HG02642 (cell line): ENCODE data around the gene COMMD9.

Experiments used
- ATAC-seq: cut with Tn5 transposase; IDR thresholded peaks from one replicate; pipeline ENCODE4 v1.9.1; 2021; ENCODE audit warnings: mild to moderate bottlenecking; ENCODE audit not compliant: unreplicated experiment, poor library complexity

COMMD9 gene

GRCh38 chr11:36300650-36301049, 11.4 kb upstream of the COMMD9 start:
- no peak for ATAC-seq

- no peak for ATAC-seq
Observed at GRCh38 chr11:36296884-36297543, 7.8 kb upstream of the COMMD9 start.

- ATAC-seq, result no peak
Observed at GRCh38 chr11:36295926-36296325, 6.7 kb upstream of the COMMD9 start, which contains the start of gene PRR5L. Gene PRR5L, plus strand, starts transcription at chr11:36296288. Its CDS starts 104,834 bp downstream, at chr11:36401122.

- no peak for ATAC-seq
Observed at GRCh38 chr11:36292311-36292722, 3.1 kb upstream of the COMMD9 start.

- no peak for ATAC-seq
Observed at GRCh38 chr11:36288442-36289225, 590 bp downstream of the COMMD9 start.

- no peak for ATAC-seq
Observed at GRCh38 chr11:36282926-36283325, 6.3 kb downstream of the COMMD9 start.

- ATAC-seq, result no peak
Observed at GRCh38 chr11:36281850-36282249, 7.4 kb downstream of the COMMD9 start.

- ATAC-seq, result no peak
Observed at GRCh38 chr11:36280531-36280930, 8.7 kb downstream of the COMMD9 start.

- ATAC-seq, result no peak
Observed at GRCh38 chr11:36278531-36279282, 10.5 kb downstream of the COMMD9 start.

GRCh38 chr11:36274414-36274813, 14.8 kb downstream of the COMMD9 start:
- no peak for ATAC-seq

GRCh38 chr11:36273110-36273509, 16.1 kb downstream of the COMMD9 start:
- no peak for ATAC-seq

GRCh38 chr11:36271794-36272407, 17.3 kb downstream of the COMMD9 start:
- ATAC-seq, result no peak

- ATAC-seq, result no peak
Observed at GRCh38 chr11:36270701-36271100, 18.5 kb downstream of the COMMD9 start.

GRCh38 chr11:36268337-36268985, 20.8 kb downstream of the COMMD9 start:
- no peak for ATAC-seq

- no peak for ATAC-seq
Observed at GRCh38 chr11:36266767-36267166, 22.5 kb downstream of the COMMD9 start.

GRCh38 chr11:36265793-36266628, 23.2 kb downstream of the COMMD9 start:
- ATAC-seq, result peak; percentile 68

- no peak for ATAC-seq
Observed at GRCh38 chr11:36264973-36265344, 24.3 kb downstream of the COMMD9 start.

- no peak for ATAC-seq
Observed at GRCh38 chr11:36264011-36264972, 24.9 kb downstream of the COMMD9 start.
